Measurements from ENCODE around the gene FSIP2. TPM values are rescaled to one million over a fixed set of nuclear protein-coding genes. Genes with fewer than 3 reads are reported as not detected.

Gene FSIP2, protein sequence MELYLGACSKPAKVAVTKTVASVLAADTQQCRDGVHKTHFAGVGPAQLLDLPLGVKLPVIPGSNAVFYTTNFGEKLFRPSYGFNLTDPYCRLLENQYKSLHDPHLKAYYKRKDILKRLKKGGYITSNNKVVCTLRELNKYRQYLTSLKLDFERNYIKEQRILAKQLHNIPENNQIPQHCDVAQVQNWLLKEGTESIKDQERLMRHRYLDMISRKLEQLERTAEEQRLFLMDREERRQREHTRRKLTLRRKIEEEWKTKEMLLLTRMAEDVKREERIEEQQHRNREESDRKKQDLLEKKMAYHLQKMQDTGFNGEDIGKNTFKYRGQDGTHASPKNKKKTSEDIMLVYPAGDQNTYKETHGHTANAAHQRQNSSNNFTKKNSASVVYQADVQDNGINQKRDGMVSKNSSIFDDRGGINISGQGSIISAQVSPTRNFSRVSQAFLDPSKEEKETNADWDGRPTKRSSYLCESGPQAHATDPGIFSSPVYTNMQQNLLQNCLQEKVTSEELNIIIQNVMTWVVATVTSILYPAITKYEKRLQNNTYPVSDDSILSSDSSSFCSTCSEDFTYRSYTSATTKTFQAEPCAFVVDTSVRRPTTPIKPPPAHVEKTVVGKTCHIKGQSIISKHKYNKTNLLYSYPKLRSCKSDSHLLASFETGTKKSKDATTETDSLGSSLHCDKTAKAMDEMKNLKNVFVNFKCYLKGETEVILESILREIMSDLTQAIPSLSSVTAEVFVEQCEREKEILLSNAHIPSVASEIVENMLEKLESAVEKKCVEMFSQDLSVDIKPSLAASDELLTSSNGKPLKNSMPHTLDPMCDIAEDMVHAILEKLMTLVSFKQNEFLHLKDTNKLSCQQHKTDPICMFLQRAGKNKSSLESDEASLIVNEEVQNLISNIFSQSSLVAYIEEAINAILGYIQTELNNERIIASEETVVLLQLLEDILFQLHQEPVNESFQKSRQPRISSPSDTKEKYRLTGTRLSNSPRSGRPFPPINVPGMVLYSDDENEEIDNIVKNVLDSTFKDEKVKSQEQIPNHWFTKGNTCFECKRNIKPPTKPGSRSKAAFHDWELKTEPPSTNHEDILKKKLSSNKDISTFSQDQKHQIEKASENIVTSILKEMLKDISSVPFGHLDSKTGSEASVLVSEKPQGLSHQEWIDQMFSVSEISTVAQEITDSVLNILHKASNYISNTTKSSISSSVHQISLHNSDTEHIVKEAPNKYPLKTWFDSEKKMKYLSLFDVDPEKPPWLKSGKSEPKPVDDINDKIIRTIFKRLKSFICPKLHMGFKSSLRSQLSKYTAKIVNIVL (N-terminal part only)
- total RNA-seq (1.2 TPM), polyA plus RNA-seq (ENCODE audit: insufficient read depth, low read depth, low replicate concordance) (0.22 TPM)
- long read RNA-seq, donor 1: 0 reads
- long read RNA-seq, donor 2, partial matches to known transcripts: 0 of 1 reads
- long read RNA-seq, donor 2, other reads (novel, unspliced or antisense): 0 of 1 reads
- long read RNA-seq, donor 3: 0 reads
- long read RNA-seq, donor 4: 0 reads
- long read RNA-seq, donor 5: 0 reads
- long read RNA-seq, donor 6: 0 reads
- long read RNA-seq, donor 7, partial matches to known transcripts: 0 of 1 reads
- long read RNA-seq, donor 7, other reads (novel, unspliced or antisense): 1 of 1 reads
- long read RNA-seq, donor 8: 0 reads
- long read RNA-seq, donor 9: 0 reads
- long read RNA-seq, donor 10: 0 reads

DNA sequence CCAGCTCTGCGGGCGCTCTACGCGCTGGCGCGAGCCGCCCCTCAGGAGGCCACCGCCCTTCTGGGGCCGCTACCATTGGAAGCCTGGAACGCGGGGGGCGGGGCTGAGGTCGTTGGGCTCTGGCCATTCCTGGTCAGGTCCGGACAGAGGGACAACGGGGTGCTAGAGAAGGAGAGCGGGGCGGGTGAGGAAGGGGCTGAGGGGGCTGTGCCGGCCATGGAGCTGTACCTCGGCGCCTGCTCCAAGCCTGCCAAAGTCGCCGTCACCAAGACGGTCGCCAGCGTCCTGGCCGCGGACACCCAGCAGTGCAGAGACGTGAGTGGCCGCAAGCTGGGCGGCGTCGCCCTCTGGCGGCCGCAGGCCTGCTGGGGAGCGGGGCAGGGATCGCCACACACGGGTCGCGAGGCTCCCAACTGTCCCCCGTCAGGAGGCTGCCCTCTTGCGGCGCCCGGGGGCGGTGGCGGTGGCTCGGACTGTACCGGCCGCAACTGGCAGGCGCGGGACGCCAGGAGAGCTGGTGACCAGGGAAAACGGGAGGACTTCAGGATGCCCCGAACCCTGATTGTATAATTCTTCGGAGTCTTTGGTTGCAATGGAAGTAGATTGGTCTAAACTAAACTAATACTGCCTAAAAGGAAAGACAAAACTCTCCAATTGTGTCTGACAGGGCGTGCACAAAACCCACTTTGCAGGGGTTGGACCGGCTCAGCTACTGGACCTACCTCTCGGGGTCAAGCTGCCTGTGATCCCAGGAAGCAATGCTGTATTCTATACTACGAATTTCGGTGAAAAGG lies at the start of gene FSIP2:
FSIP2 (plus strand) TSS at position 126 of the 794 bp plus-strand sequence; CDS start at position 217, 91 bp downstream.
- intact Hi-C loops (cut with DNase I): no loop called here
- Histone ChIP-seq H3K9me3 (ENCODE audit: control insufficient read depth in 2 of 3, insufficient read depth in 1 of 3, low read length in 3 of 3) (no peaks in the 10 kb centered on the region), H3K9ac (ENCODE audit: low read length in 3 of 3) (no peak within 1 kb of the TSS), H3K27ac (ENCODE audit: low read depth in 2 of 2, low read length in 2 of 2) (no peak within 1 kb of the TSS), H3K36me3 (ENCODE audit: control insufficient read depth in 2 of 3, insufficient read depth in 3 of 3, low read length in 3 of 3) (no peaks in the 10 kb centered on the region), H3K4me3 (ENCODE audit: low read length in 3 of 3) (peak within 1 kb of the TSS; percentile 31 to 53 (median 44)), H3K27me3 (ENCODE audit: control insufficient read depth, insufficient read depth, low read length) (no peaks in the 10 kb centered on the region), H3K4me1 (ENCODE audit: control insufficient read depth in 2 of 3, insufficient read depth in 2 of 3, low read depth in 1 of 3, low read length in 3 of 3) (no peaks in the 10 kb centered on the region)
- DNase-seq: peak; percentile 81 to 92 (median 87)
- TF ChIP-seq, protein P1, sequence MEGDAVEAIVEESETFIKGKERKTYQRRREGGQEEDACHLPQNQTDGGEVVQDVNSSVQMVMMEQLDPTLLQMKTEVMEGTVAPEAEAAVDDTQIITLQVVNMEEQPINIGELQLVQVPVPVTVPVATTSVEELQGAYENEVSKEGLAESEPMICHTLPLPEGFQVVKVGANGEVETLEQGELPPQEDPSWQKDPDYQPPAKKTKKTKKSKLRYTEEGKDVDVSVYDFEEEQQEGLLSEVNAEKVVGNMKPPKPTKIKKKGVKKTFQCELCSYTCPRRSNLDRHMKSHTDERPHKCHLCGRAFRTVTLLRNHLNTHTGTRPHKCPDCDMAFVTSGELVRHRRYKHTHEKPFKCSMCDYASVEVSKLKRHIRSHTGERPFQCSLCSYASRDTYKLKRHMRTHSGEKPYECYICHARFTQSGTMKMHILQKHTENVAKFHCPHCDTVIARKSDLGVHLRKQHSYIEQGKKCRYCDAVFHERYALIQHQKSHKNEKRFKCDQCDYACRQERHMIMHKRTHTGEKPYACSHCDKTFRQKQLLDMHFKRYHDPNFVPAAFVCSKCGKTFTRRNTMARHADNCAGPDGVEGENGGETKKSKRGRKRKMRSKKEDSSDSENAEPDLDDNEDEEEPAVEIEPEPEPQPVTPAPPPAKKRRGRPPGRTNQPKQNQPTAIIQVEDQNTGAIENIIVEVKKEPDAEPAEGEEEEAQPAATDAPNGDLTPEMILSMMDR (IDR thresholded peaks at IDR 0.05; ENCODE audit: borderline replicate concordance, extremely low read depth, insufficient read depth): peak; percentile 78
- FAIRE-seq: no peak

- intact Hi-C loops (cut with DNase I): no loop called here
- Histone ChIP-seq H3K9me3 (ENCODE audit: control insufficient read depth in 2 of 3, insufficient read depth in 1 of 3, low read length in 3 of 3) (no peaks in the 10 kb centered on the region), H3K36me3 (ENCODE audit: control insufficient read depth in 2 of 3, insufficient read depth in 3 of 3, low read length in 3 of 3) (no peaks in the 10 kb centered on the region), H3K27ac (ENCODE audit: low read depth in 2 of 2, low read length in 2 of 2) (no peak overlapping the region), H3K27me3 (ENCODE audit: control insufficient read depth, insufficient read depth, low read length) (no peaks in the 10 kb centered on the region), H3K9ac (ENCODE audit: low read length in 3 of 3) (no peak overlapping the region), H3K4me1 (ENCODE audit: control insufficient read depth in 2 of 3, insufficient read depth in 2 of 3, low read depth in 1 of 3, low read length in 3 of 3) (no peaks in the 10 kb centered on the region), H3K4me3 (ENCODE audit: low read length in 3 of 3) (no peak overlapping the region)
- FAIRE-seq (no peak), DNase-seq (no peak)
- TF ChIP-seq, protein P1 (IDR thresholded peaks at IDR 0.05; ENCODE audit: borderline replicate concordance, extremely low read depth, insufficient read depth): no peak
These were observed 48.6 kb upstream of the FSIP2 start for GRCh38 chr2:185689906-185690539.

All from kidney (tissue), 22 donors.